PC-3 (cell line): ENCODE measurements around the gene MON1A. TPM values are rescaled to one million over a fixed set of nuclear protein-coding genes. Genes with fewer than 3 reads are reported as not detected.

ENCODE experiments used
- ATAC-seq: fragments of 200-7000 bp; cut with Tn5 transposase; 2 replicates; pipeline ENCODE4 v1.9.1; 2020; ENCODE audit warnings: mild to moderate bottlenecking, moderate library complexity
- BruUV-seq: library from RNA; stranded (reverse); fragments of 400-500 nt; replicated peaks from 2 replicates; lab custom pipeline; 2021; lab: Mats Ljungman, UMichigan
- CTCF ChIA-PET: fragments of 300-600 bp; sonication (Branson Sonifier 250); formaldehyde crosslinking; loops from one replicate; lab custom pipeline; 2022; ENCODE audit warnings: antibody characterized with exemption; lab: Charles Lee
- POLR2A ChIA-PET: fragments of 300-600 bp; sonication (Branson Sonifier 250); formaldehyde crosslinking; loops from one replicate; lab custom pipeline; 2022; ENCODE audit warnings: antibody characterized with exemption; ENCODE audit not compliant: unreplicated experiment; lab: Charles Lee
- DNase-seq: peaks from one replicate; pipeline ENCODE4 v3.0.0-alpha.2; 2015
- H2AFZ ChIP-seq: fragments of 300-600 bp; sonication (generic); 2 replicates; pipeline ENCODE4 v1.6.0; 2016; ENCODE audit warnings: antibody characterized with exemption, low read length
- H3F3A ChIP-seq: fragments of 300-600 bp; sonication (generic); one replicate; pipeline ENCODE4 v1.6.0; 2017; ENCODE audit warnings: antibody characterized with exemption, low read length, control low read depth, mild to moderate bottlenecking; ENCODE audit not compliant: unreplicated experiment
- H3K27ac ChIP-seq: fragments of 300-600 bp; sonication (generic); 2 replicates; pipeline ENCODE4 v1.5.1; 2016; ENCODE audit warnings: mild to moderate bottlenecking, low read length
- H3K27me3 ChIP-seq: fragments of 300-600 bp; sonication (generic); 2 replicates; pipeline ENCODE4 v1.6.1; 2016; ENCODE audit warnings: low read length, mixed read lengths
- H3K36me3 ChIP-seq: fragments of 300-600 bp; sonication (generic); 2 replicates; pipeline ENCODE4 v1.6.1; 2016; ENCODE audit warnings: low read depth, mixed run types, low read length, mixed read lengths
- H3K4me1 ChIP-seq: fragments of 300-600 bp; sonication (generic); 2 replicates; pipeline ENCODE4 v1.5.1; 2016; ENCODE audit warnings: low read length; ENCODE audit not compliant: insufficient read depth
- H3K4me2 ChIP-seq: fragments of 300-600 bp; sonication (generic); 2 replicates; pipeline ENCODE4 v1.6.0; 2016; ENCODE audit warnings: low read length
- H3K4me3 ChIP-seq: fragments of 300-600 bp; sonication (generic); 2 replicates; pipeline ENCODE4 v1.5.1; 2016; ENCODE audit warnings: mild to moderate bottlenecking, low read length, mixed read lengths
- H3K79me2 ChIP-seq: fragments of 300-600 bp; sonication (generic); 2 replicates; pipeline ENCODE4 v1.6.1; 2017; ENCODE audit warnings: low read length, mixed read lengths
- H3K9ac ChIP-seq: fragments of 300-600 bp; sonication (generic); 2 replicates; pipeline ENCODE4 v1.6.0; 2016; ENCODE audit warnings: mild to moderate bottlenecking, low read length
- H3K9me2 ChIP-seq: fragments of 300-600 bp; sonication (generic); replicated peaks from 2 replicates; pipeline ENCODE4 v1.6.1; 2016; ENCODE audit warnings: mixed run types, low read length, mixed read lengths
- H3K9me3 ChIP-seq: fragments of 300-600 bp; sonication (generic); 2 replicates; pipeline ENCODE4 v1.6.1; 2016; ENCODE audit warnings: low read length, mixed read lengths
- H4K20me1 ChIP-seq: fragments of 300-600 bp; sonication (generic); 2 replicates; pipeline ENCODE4 v1.6.1; 2016; ENCODE audit warnings: low read length, mixed read lengths
- CTCF ChIP-seq: fragments of 300-600 bp; sonication (generic); conservative IDR thresholded peaks from 2 replicates; pipeline ENCODE4 v1.5.1; 2017; ENCODE audit warnings: antibody characterized with exemption, low read depth, mild to moderate bottlenecking, low read length
- EZH2 ChIP-seq: fragments of 300-600 bp; sonication (generic); IDR thresholded peaks from one replicate; pipeline ENCODE4 v1.6.1; 2017; ENCODE audit warnings: antibody characterized with exemption, mild to moderate bottlenecking, low read length; ENCODE audit not compliant: unreplicated experiment
- EZH2phosphoT487 ChIP-seq: fragments of 300-600 bp; sonication (generic); IDR thresholded peaks from 2 replicates; pipeline ENCODE4 v1.6.1; 2018; ENCODE audit warnings: mild to moderate bottlenecking, antibody characterized with exemption, low read length, borderline replicate concordance
- intact Hi-C: fragments of 100-400 bp; cut with micrococcal nuclease; formaldehyde crosslinking; loops from 2 replicates; pipeline ENCODE4 v1.9.0; 2023
- total RNA-seq: library from RNA; depleted of rRNA; stranded (reverse); fragments of >200 nt; gene quantifications from 2 replicates; pipeline ENCODE4 v1.2.3, GENCODE V29; 2014

MON1A gene
- total RNA-seq, 1 experiment from 2014 or later = 20.8 TPM

- DNase-seq = no peak
- Histone ChIP-seq H2AFZ (no peak overlapping the region), H3K36me3 (peaks cover 8% of the 10 kb centered on the region), H3K9me3 (no peaks in the 10 kb centered on the region), H3K27ac (no peak overlapping the region), H3F3A (no peaks in the 10 kb centered on the region), H3K4me3 (no peak overlapping the region), H3K9ac (no peak overlapping the region), H3K79me2 (peaks cover 8% of the 10 kb centered on the region; the same call in 1 of the 2 replicates), H4K20me1 (no peaks in the 10 kb centered on the region), H3K9me2 (no peaks in the 10 kb centered on the region), H3K4me1 (no peaks in the 10 kb centered on the region), H3K4me2 (no peak overlapping the region), H3K27me3 (no peaks in the 10 kb centered on the region)
- intact Hi-C loops = no loop called here
- peak; percentile 22; the same call in 1 of the 2 replicates for ATAC-seq
- TF ChIP-seq CTCF = no peak
- TF ChIP-seq EZH2 = no peak
- no peak for TF ChIP-seq EZH2phosphoT487
- no TSS peak for BruUV-seq
- POLR2A ChIA-PET = no interaction called here
- CTCF ChIA-PET = no interaction called here
Measured at GRCh38 chr3:49914906-49915305, 14.7 kb downstream of the MON1A start.

- H3K4me2 ChIP-seq = no peak overlapping the region
- no TSS peak for BruUV-seq
- H3K9me2 ChIP-seq = no peaks in the 10 kb centered on the region
- no peak overlapping the region for H3K9ac ChIP-seq
- no peaks in the 10 kb centered on the region for H3F3A ChIP-seq
- DNase-seq = no peak
- no peak overlapping the region for H2AFZ ChIP-seq
- H3K27ac ChIP-seq = no peak overlapping the region
- no peaks in the 10 kb centered on the region for H4K20me1 ChIP-seq
- TF ChIP-seq CTCF (no peak), EZH2phosphoT487 (no peak), EZH2 (no peak)
- H3K9me3 ChIP-seq = no peaks in the 10 kb centered on the region
- H3K27me3 ChIP-seq = no peaks in the 10 kb centered on the region
- peaks cover 8% of the 10 kb centered on the region for H3K36me3 ChIP-seq
- ChIA-PET POLR2A (no interaction called here), CTCF (no interaction called here)
- 0 out of 2 replicates have a peak, but pooled peaks cover 6% of the 10 kb centered on the region for H3K79me2 ChIP-seq
- no peaks in the 10 kb centered on the region for H3K4me1 ChIP-seq
- intact Hi-C loops = no loop called here
- no peak for ATAC-seq
- H3K4me3 ChIP-seq = no peak overlapping the region
Measured at GRCh38 chr3:49912881-49913281, 16.7 kb downstream of the MON1A start.

GRCh38 chr3:49911611-49912010 is 18.0 kb downstream of the MON1A start:
- H3K79me2 ChIP-seq = 0 out of 2 replicates have a peak, but pooled peaks cover 6% of the 10 kb centered on the region
- ChIA-PET CTCF (no interaction called here), POLR2A (no interaction called here)
- H3K9me2 ChIP-seq = no peaks in the 10 kb centered on the region
- no peak overlapping the region for H2AFZ ChIP-seq
- peaks cover 8% of the 10 kb centered on the region for H3K36me3 ChIP-seq
- H4K20me1 ChIP-seq = no peaks in the 10 kb centered on the region
- H3K4me2 ChIP-seq = no peak overlapping the region
- no peaks in the 10 kb centered on the region for H3F3A ChIP-seq
- no peak overlapping the region for H3K4me3 ChIP-seq
- peaks cover 3% of the 10 kb centered on the region for H3K4me1 ChIP-seq
- no peak overlapping the region for H3K27ac ChIP-seq
- no peak for TF ChIP-seq EZH2
- no peak for TF ChIP-seq EZH2phosphoT487
- TF ChIP-seq CTCF = no peak
- BruUV-seq = no TSS peak
- no peak for ATAC-seq
- intact Hi-C loops = no loop called here
- no peak overlapping the region for H3K9ac ChIP-seq
- no peaks in the 10 kb centered on the region for H3K27me3 ChIP-seq
- H3K9me3 ChIP-seq = no peaks in the 10 kb centered on the region
- no peak for DNase-seq
